Measurements from ENCODE around the gene NAPA. TPM values are rescaled to one million over a fixed set of nuclear protein-coding genes. Genes with fewer than 3 reads are reported as not detected.

The NAPA gene
- total RNA-seq, result 79.2 and 85.4 TPM in 2 replicates

DNA sequence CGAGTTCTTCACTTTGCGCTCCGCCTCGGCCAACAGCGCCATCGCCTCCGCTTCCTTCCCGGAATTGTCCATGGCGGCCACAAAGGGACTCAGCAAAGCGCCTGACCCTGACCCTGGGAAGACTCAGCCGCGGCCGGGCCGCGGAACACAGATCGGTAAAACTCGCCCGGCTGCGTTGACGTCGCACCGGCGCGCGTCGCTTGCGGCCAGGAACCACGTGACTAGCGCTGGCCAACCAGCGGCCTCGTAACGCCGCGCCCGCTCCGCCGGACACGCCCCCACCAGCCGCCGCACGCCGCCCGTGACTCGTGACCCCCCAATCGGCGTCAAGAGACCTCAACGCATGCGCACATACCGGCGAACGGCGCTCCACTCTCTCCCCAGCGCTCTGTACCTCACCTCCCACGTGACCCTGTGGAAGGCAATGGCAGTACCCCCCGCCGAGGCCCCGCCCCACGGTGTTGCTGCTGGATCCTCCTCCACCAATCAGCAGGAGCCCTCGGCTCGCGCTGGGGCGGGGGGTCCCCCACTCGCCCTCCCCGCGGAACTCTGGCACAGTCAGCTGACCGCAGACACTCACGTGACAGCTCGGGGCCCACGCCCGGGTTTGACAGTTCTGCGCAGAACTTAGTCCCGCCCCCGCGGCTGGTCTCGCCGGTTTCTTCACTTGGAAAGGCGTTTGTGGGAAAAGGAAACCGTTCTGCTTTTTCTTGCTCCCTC is at the start of gene NAPA:
Gene NAPA (minus strand): TSS at position 195 of the 720 bp plus-strand sequence. CDS start 123 bp downstream, at position 72.

DNA sequence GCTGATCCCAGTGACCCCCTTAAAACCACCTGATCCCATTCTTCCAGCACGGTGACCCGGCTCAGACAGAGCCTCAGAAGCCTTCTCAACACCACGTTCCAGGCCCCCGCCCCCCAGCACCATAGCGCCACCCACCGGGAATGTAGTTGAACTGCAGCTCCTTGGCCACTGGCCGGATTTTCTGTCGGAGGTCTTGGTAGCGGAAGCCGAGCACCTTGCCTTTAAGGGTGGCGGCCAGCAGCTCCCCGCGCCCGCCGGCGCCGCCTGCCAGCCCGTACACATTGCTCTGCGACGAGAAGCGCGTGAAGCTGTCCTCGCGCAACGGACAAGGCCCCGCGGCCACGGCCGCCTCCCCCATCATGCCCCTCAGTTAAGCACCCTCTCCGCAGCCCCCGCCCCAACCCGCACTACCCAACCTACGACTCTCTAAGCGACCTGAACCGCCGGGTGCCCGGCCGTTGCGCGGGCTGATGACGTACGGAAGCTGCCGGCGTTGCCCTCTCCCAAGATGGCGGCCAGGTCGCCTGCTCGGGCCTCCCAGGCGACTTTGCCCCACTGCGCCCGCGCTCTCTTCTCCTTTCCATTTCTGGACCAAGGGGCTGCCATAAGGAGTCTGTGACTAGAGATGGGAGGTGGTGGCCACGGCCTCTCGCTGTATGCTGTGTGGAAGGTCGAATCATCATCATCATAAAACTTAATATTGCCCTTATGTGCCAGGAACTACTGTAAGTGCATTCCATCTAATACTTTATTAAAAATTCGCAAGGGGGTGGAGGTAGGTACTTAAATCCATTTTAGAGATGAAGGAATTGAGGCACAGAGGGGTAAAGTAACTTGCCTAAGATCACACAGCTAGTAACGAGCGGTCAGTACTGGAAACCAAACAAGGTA is 30.8 kb downstream of the NAPA start, which contains the start of gene KPTN:
Gene KPTN (minus strand): TSS at position 420 of the 891 bp plus-strand sequence. CDS start 59 bp downstream, at position 361.

GRCh38 chr19:47471733-47472457 is 43.0 kb downstream of the NAPA start, which contains the start of gene SLC8A2:
SLC8A2 (minus strand) TSS chr19:47471893; CDS start chr19:47466403, 5,490 bp downstream.

Other genes with a start within 250 kb of the NAPA start
- 2.4 and 3.1 TPM in 2 replicates for gene INAFM1, start 240.2 kb downstream of the NAPA start, total RNA-seq
- gene C5AR1, start 205.2 kb downstream of the NAPA start, total RNA-seq, result 0.12 and 0.66 TPM in 2 replicates
- under 0.01 TPM in 1 of 2 replicates, not detected in the other for gene C5AR2, start 182.9 kb downstream of the NAPA start, total RNA-seq
- gene DHX34, start 165.7 kb downstream of the NAPA start, total RNA-seq, result 12.3 and 15.6 TPM in 2 replicates
- 67.5 and 99.3 TPM in 2 replicates for gene MEIS3, start 95.5 kb downstream of the NAPA start, total RNA-seq
- gene SLC8A2, start 43.2 kb downstream of the NAPA start, total RNA-seq, result under 0.01 TPM in 1 of 2 replicates, not detected in the other
- 4.0 and 5.9 TPM in 2 replicates for gene KPTN, start 30.8 kb downstream of the NAPA start, total RNA-seq
- 0.12 and 0.44 TPM in 2 replicates for gene ZNF541, start 58.1 kb upstream of the NAPA start, total RNA-seq
- gene BICRA, start 94.1 kb upstream of the NAPA start, total RNA-seq, result 7.6 and 7.9 TPM in 2 replicates
- 126 and 164 TPM in 2 replicates for gene EHD2, start 198.4 kb upstream of the NAPA start, total RNA-seq
- 47.3 and 74.6 TPM in 2 replicates for gene NOP53, start 230.5 kb upstream of the NAPA start, total RNA-seq

Data from uterine smooth muscle cell (primary cell).